GM20000 (cell line): ENCODE data around the gene FAM163A.

Experiments
- DNase-seq: peaks from one replicate; pipeline ENCODE4 v3.0.0; 2012; ENCODE audit warnings: low spot score
- CTCF ChIP-seq: IDR thresholded peaks from 2 replicates; pipeline ENCODE4 v1.5.1; 2012; ENCODE audit warnings: mild to moderate bottlenecking, control low read depth; ENCODE audit errors: extremely low read depth, missing control alignments

The FAM163A gene

GRCh38 chr1:179767996-179768395 lies 24.9 kb downstream of the FAM163A start:
- no peak for DNase-seq
- no peak for TF ChIP-seq CTCF

DNA sequence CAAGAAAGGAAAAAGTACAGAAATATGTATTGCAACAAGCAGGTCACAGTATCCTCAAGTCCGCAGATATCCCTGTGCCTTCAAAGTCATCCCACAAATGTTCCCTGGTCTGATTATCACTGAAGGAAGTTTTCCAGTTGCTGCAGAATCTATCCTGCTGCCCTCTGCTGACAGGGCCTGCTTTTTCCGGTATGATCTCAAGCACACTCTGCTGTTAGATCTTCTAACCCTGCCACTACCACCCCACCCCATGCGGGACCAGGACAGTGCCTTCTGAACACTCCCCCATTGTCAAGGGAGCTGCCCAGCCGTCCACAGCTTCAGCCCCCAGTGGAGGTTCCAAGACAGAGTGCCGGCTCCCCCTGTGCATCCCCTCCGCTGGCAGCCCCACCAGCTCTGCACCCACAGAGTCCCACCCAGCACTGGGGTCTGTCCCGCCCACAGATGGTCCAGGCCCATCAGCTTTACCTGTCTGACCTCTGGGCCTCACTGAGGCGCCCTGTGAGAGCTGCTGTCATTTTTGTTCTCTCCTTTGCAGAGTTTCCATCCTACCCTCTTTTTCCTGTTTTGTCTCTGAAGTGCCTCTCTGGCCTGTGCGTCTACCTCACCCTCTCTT lies 27.9 kb downstream of the FAM163A start:
- no peak for DNase-seq
- no peak for TF ChIP-seq CTCF

GRCh38 chr1:179773264-179773663 lies 30.2 kb downstream of the FAM163A start:
- DNase-seq = no peak
- no peak for TF ChIP-seq CTCF

DNA sequence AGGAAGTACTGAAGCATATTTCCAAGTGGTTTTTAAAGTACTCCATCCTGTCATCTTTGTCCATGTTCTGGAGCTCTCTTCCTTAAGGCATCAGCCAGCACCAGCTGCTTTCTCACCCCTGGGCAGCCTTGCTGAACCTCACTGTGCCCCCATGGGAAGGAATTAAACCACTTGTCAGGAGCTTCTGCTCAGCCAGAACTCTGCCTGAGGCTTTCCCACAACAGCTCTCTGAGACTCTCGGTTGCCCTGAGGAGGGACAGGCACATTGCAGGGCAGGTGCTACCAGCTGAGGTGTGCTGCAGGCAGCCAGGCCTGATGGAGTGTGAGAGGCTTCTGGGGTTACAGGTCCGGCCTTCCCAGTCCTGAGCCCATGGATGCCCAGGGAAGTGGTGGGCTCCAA lies 30.9 kb downstream of the FAM163A start:
- no peak for TF ChIP-seq CTCF
- DNase-seq = no peak

- DNase-seq = no peak
- no peak for TF ChIP-seq CTCF
Observed at GRCh38 chr1:179774566-179774965, 31.5 kb downstream of the FAM163A start.

DNA sequence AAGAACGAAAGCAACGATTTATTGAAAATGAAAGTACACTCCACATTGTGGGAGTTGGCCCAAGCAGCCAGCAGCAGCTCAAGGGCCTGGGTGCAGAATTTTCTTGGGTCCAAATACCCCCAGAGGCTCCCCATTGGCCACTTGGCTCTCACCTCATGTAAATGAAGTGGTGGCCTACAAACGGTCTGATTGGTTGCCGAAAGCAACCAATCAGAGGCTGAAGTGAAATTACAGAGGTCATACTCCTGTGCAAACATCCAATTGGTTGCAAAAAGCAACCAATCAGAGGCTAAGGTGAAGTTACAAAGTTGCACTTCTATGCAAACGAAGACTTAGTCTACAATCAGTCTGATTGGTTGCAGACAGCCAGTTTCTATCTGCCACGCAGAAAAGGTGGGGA lies 31.9 kb downstream of the FAM163A start:
- no peak for TF ChIP-seq CTCF

DNA sequence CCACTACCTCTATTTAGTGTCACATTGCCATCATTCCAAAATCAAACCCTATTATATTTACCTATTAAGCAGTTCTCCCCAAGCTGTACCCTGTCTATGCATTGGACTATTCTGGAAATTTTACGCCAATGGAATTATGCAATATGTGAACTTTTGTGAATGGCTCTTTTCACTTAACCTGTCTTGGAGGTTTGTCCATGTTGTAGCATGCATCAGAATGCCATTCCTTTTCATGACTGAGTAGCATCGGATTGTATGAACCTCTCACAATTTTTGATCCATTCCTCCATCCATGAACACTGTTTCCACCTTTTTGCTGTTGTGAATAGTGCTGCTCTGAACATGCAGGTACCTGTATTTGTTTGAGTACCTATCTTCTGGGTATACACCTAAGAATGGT lies 33.7 kb downstream of the FAM163A start:
- no peak for DNase-seq
- no peak for TF ChIP-seq CTCF

More for the DNA sequence above, 31.9 kb downstream of the FAM163A start:
- DNase-seq = no peak
